ENCODE results near the gene HBS1L. TPM values are rescaled to one million over a fixed set of nuclear protein-coding genes. Genes with fewer than 3 reads are reported as not detected.
"Not testable (repeated sequence)": the region's sequence is repeated elsewhere in the genome, so short reads cannot be mapped to it uniquely, and the experiment has no call there.

The HBS1L gene
- total RNA-seq, 1 donor = 114 TPM

DNA sequence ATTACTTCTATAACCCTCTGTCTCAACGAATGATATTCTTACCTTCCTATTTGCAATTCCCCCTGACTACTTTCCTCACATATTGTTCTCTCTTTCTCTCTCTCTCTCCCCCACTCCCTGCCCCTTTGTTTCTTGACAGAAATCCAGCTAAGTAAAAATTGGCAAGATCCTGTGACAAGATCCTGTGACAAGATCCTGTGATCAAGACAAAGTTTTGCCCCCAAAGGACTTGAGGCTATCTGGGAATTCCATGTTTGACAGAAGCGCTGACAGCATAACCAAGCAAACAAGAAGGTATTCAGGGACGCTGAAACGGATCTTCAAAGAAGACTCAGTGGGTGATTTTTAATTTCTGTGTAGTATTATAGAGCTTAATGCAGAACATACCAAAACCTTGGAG, 5.5 kb upstream of the HBS1L start:
- no peak overlapping the region for H3K4me3 ChIP-seq (ENCODE audit: low read depth, low read length)
- no peak for DNase-seq (ENCODE audit: low read depth)
- TF ChIP-seq, protein P1, sequence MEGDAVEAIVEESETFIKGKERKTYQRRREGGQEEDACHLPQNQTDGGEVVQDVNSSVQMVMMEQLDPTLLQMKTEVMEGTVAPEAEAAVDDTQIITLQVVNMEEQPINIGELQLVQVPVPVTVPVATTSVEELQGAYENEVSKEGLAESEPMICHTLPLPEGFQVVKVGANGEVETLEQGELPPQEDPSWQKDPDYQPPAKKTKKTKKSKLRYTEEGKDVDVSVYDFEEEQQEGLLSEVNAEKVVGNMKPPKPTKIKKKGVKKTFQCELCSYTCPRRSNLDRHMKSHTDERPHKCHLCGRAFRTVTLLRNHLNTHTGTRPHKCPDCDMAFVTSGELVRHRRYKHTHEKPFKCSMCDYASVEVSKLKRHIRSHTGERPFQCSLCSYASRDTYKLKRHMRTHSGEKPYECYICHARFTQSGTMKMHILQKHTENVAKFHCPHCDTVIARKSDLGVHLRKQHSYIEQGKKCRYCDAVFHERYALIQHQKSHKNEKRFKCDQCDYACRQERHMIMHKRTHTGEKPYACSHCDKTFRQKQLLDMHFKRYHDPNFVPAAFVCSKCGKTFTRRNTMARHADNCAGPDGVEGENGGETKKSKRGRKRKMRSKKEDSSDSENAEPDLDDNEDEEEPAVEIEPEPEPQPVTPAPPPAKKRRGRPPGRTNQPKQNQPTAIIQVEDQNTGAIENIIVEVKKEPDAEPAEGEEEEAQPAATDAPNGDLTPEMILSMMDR (IDR thresholded peaks at IDR 0.05; ENCODE audit: insufficient read depth, low read depth, low read length) = no peak

DNA sequence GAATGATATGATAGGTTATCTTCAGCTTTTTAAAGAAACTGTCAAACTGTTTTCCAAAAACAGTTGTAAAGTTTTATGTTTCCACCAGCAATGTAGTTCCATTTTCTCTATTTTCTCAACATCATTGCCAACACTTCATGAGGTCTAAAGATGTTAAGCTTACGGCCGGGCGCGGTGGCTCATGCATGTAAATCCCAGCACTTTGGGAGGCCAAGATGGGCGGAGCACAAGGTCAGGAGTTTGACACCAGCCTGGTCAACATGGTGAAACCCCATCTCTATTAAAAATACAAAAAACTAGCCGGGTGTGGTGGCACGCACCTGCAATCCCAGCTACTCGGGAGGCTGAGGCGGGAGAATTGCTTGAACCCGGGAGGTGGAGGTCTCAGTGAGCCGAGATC, 3.7 kb upstream of the HBS1L start:
- not testable (repeated sequence) for H3K4me3 ChIP-seq (ENCODE audit: low read depth, low read length); DNase-seq (ENCODE audit: low read depth)

DNA sequence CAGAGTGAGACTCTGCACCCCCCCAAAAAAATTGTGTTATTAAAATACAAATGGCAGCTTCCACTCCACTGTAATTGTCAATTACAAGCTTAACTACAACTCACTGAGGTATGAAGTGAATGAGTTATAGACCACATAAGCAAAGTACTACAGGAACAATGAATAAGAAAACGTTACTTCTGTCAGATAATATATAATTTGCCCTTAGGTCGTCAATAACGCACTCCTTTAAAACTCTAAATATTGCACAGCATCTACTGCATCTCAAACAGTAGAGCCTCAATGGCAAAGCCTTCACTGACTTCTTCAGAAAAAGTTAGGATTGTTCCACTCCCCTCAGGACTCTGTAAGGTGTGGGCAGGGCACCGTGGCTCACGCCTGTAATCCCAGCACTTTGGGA, 2.0 kb upstream of the HBS1L start:
- TF ChIP-seq, protein P1 (IDR thresholded peaks at IDR 0.05; ENCODE audit: insufficient read depth, low read depth, low read length) = no peak

DNA sequence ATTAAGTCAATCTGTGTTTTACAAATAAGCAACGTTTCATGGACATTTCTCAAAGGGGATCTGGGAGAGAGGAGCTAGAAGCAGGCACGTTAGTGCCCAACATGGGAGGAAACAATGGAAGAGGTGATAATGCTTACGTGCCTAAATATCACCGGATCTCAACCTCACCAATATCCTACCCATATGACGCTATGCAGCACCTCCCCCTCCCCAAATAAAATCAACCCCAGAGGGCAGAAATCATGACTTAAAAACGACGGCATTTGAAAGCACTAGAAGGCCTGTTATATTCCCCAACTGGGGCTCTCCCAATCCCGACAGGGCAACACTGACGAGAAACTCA, 425 bp downstream of the HBS1L start:
- TF ChIP-seq, protein P1 (IDR thresholded peaks at IDR 0.05; ENCODE audit: insufficient read depth, low read depth, low read length) = no peak
- peak overlapping the region; percentile 82 for H3K4me3 ChIP-seq (ENCODE audit: low read depth, low read length)
- DNase-seq (ENCODE audit: low read depth) = no peak

More for the DNA sequence above, 2.0 kb upstream of the HBS1L start:
- no peak overlapping the region for H3K4me3 ChIP-seq (ENCODE audit: low read depth, low read length)
- DNase-seq (ENCODE audit: low read depth) = no peak

DNA sequence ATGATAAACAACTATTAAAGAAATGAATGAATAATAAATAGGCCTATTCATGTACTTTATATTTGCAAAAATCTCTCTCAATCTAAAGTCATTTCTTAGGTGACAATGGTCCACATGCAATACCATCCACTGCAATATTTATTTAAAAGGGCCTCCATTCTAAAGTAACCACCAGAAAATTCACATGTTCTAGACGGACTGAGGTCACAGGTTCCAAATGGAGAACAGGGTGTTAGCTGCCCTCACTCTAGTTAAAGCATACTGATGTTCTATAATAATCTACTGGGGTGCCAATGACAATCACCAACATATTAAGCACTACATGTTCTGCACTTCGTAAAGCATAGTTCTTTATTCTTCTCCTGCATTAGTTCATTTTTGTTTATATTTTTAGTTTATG, 1.2 kb downstream of the HBS1L start:
- TF ChIP-seq, protein P1 (IDR thresholded peaks at IDR 0.05; ENCODE audit: insufficient read depth, low read depth, low read length) = no peak
- peak overlapping the region; percentile 82 for H3K4me3 ChIP-seq (ENCODE audit: low read depth, low read length)
- no peak for DNase-seq (ENCODE audit: low read depth)

DNA sequence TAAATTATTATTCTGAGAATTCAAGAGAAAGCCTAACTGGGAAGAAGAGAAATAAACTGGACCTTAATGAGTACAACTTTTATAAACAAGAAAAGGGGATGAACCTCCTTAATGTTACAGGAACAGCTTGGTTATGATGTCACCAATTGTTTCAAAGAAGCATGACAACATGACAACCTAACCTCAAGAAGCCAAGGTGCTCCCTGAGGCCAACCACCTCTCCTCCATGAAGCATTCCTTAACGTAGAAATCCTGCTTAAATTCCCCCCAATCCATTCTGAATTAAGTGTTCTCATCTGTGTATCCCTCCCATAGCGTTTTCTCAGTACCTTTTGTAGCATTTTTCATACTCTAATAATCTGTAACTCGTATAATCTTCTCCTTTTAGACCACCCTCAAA, 1.7 kb downstream of the HBS1L start:
- H3K4me3 ChIP-seq (ENCODE audit: low read depth, low read length) = no peak overlapping the region
- TF ChIP-seq, protein P1 (IDR thresholded peaks at IDR 0.05; ENCODE audit: insufficient read depth, low read depth, low read length) = no peak
- DNase-seq (ENCODE audit: low read depth) = no peak

DNA sequence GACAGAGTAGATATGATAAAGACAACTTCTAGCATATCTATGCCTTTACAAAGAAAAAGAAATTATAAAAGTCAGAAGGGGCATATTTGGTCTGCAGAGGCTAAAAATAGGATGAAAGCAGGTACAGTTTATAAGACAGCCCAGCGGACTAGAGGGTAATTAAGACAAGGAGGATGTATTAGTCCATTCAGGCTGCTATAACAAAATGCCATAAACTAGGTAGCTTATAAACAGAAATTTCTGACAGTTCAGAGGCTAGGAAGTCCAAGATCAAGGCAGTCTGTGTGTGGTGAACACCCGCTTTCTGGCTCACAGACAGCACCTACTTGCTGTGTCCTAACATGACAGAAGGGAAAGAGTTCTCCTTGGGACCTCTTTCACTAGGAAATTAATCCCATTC, 5.7 kb downstream of the HBS1L start:
- no peak for DNase-seq (ENCODE audit: low read depth)
- TF ChIP-seq, protein P1 (IDR thresholded peaks at IDR 0.05; ENCODE audit: insufficient read depth, low read depth, low read length) = no peak
- H3K4me3 ChIP-seq (ENCODE audit: low read depth, low read length) = no peak overlapping the region

Measured in fibroblast of villous mesenchyme (primary cell).